Measurements from ENCODE around the gene CCDC184. TPM values are rescaled to one million over a fixed set of nuclear protein-coding genes. Genes with fewer than 3 reads are reported as not detected.

The CCDC184 gene
- total RNA-seq, 1 experiment from 2014 or later, result 0.13 TPM

- Mint-ChIP-seq H3K27me3 (ENCODE audit: low read depth) (peaks cover 18% of the 10 kb centered on the region), H3K27ac (no peak overlapping the region), H3K4me3 (no peak overlapping the region), H3K36me3 (ENCODE audit: insufficient read depth in 1 of 3, low read depth in 3 of 3) (no peaks in the 10 kb centered on the region), H3K4me1 (peaks cover under 1% of the 10 kb centered on the region in 2 experiments; a peak in 2 of 4 replicates), H3K9me3 (no peaks in the 10 kb centered on the region)
- no peak overlapping the region for H4K91ac ChIP-seq (ENCODE audit: insufficient read length, low read depth, low read length)
- no peak overlapping the region for H3K4me2 ChIP-seq (ENCODE audit: insufficient read depth, insufficient read length, low read length)
- no peak overlapping the region for H3K27ac ChIP-seq (ENCODE audit: insufficient read length, low read depth, low read length)
- H3K4ac ChIP-seq (ENCODE audit: low read depth, low read length), result no peak overlapping the region
- H4K5ac ChIP-seq (ENCODE audit: insufficient read length, low read depth, low read length), result no peak overlapping the region
- H2BK15ac ChIP-seq (ENCODE audit: low read depth, low read length), result no peak overlapping the region
- no peak overlapping the region for H2BK12ac ChIP-seq (ENCODE audit: insufficient read length, low read depth, low read length)
- no peak overlapping the region for H3T11ph ChIP-seq (ENCODE audit: low read length)
- no peaks in the 10 kb centered on the region for H4K20me1 ChIP-seq (ENCODE audit: control insufficient read depth, insufficient read depth, insufficient read length)
- H3K9me3 ChIP-seq (ENCODE audit: control insufficient read depth, low read depth, low read length), result no peaks in the 10 kb centered on the region
- H3K23ac ChIP-seq (ENCODE audit: insufficient read length, low read depth, low read length), result no peak overlapping the region
- H3K27me3 ChIP-seq (ENCODE audit: insufficient read depth, low read length), result no peaks in the 10 kb centered on the region
- no peak overlapping the region for H4K8ac ChIP-seq (replicated peaks; ENCODE audit: insufficient read length, low read depth, low read length)
- no peak overlapping the region for H2BK5ac ChIP-seq (ENCODE audit: insufficient read length, low read length)
- WGBS (ENCODE audit: extremely low coverage, insufficient read length, low lambda C conversion rate), result no CpG with 5 or more reads among the region's 5 CpGs
- H2BK20ac ChIP-seq (ENCODE audit: low read depth, low read length, poor library complexity, severe bottlenecking), result no peak overlapping the region
- H2BK120ac ChIP-seq (ENCODE audit: low read depth, low read length, poor library complexity, severe bottlenecking), result no peak overlapping the region
- H2AFZ ChIP-seq (ENCODE audit: low read length), result no peak overlapping the region
- no peaks in the 10 kb centered on the region for H3K4me1 ChIP-seq (ENCODE audit: insufficient read depth, low read length)
- DNase-seq, result no peak
- no peak overlapping the region for H3K9ac ChIP-seq (ENCODE audit: extremely low read depth, insufficient read length, low read length)
- H3K14ac ChIP-seq (ENCODE audit: insufficient read depth, low read length), result no peak overlapping the region
- no peak overlapping the region for H3K18ac ChIP-seq (ENCODE audit: insufficient read length, low read depth, low read length)
- no peak overlapping the region for H3K56ac ChIP-seq (ENCODE audit: insufficient read length, low read depth, low read length)
- H3K79me2 ChIP-seq (ENCODE audit: insufficient read depth, low read length), result no peaks in the 10 kb centered on the region
- TF ChIP-seq, protein P1, sequence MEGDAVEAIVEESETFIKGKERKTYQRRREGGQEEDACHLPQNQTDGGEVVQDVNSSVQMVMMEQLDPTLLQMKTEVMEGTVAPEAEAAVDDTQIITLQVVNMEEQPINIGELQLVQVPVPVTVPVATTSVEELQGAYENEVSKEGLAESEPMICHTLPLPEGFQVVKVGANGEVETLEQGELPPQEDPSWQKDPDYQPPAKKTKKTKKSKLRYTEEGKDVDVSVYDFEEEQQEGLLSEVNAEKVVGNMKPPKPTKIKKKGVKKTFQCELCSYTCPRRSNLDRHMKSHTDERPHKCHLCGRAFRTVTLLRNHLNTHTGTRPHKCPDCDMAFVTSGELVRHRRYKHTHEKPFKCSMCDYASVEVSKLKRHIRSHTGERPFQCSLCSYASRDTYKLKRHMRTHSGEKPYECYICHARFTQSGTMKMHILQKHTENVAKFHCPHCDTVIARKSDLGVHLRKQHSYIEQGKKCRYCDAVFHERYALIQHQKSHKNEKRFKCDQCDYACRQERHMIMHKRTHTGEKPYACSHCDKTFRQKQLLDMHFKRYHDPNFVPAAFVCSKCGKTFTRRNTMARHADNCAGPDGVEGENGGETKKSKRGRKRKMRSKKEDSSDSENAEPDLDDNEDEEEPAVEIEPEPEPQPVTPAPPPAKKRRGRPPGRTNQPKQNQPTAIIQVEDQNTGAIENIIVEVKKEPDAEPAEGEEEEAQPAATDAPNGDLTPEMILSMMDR (conservative IDR thresholded peaks at IDR 0.05), result no peak
- H3K79me1 ChIP-seq (ENCODE audit: insufficient read depth, low read depth, low read length, poor library complexity, severe bottlenecking), result no peaks in the 10 kb centered on the region
- no peak overlapping the region for H2AK5ac ChIP-seq (ENCODE audit: insufficient read length, low read length)
- no peaks in the 10 kb centered on the region for H3K23me2 ChIP-seq (ENCODE audit: insufficient read length, low read depth, low read length, poor library complexity, severe bottlenecking)
Measured at GRCh38 chr12:48163150-48163747, 20.2 kb upstream of the CCDC184 start.

Measured in H9 (cell line).